Natural killer cell (primary cell): Measurements from ENCODE around the gene NRG3. TPM values are rescaled to one million over a fixed set of nuclear protein-coding genes. Genes with fewer than 3 reads are reported as not detected.

Experiments used
- ATAC-seq, 3 donors: fragments of 150-1000 bp in 2 of 3; fragments of 200-7000 bp in 1 of 3; cut with Tn5 transposase; 1 replicate in 1 of 3; 2 replicates in 2 of 3; pipeline ENCODE4 v1.10.0; 2021; ENCODE audit warnings: mild to moderate bottlenecking in 2 of 3, moderate library complexity in 2 of 3
- DNase-seq, 2 donors: peaks; one replicate each; pipeline versions ENCODE4 v3.0.0 to v3.0.0-alpha.2; 2013 to 2021; ENCODE audit warnings: mixed read lengths in 1 of 2
- H3K27ac ChIP-seq: one replicate; pipeline ENCODE4 v1.5.1; 2013; ENCODE audit warnings: mild to moderate bottlenecking, low read length
- H3K27me3 ChIP-seq: one replicate; pipeline ENCODE4 v1.6.1; 2013; ENCODE audit warnings: low read length; ENCODE audit not compliant: control insufficient read depth, insufficient read depth
- H3K36me3 ChIP-seq: one replicate; pipeline ENCODE4 v1.6.1; 2013; ENCODE audit warnings: low read length; ENCODE audit not compliant: control insufficient read depth, insufficient read depth
- H3K4me1 ChIP-seq: one replicate; pipeline ENCODE4 v1.6.1; 2013; ENCODE audit warnings: low read length; ENCODE audit not compliant: control insufficient read depth, insufficient read depth
- H3K4me3 ChIP-seq: one replicate; pipeline ENCODE4 v1.5.1; 2013; ENCODE audit warnings: low read length
- H3K9me3 ChIP-seq: one replicate; pipeline ENCODE4 v1.6.1; 2013; ENCODE audit warnings: low read length; ENCODE audit not compliant: control insufficient read depth, insufficient read depth
- H3K27ac Mint-ChIP-seq, 2 donors: one replicate each; pipeline ENCODE4 v1.8.0; 2022; ENCODE audit warnings: mild to moderate bottlenecking in 2 of 2, mixed read lengths in 2 of 2, moderate library complexity in 1 of 2
- H3K27me3 Mint-ChIP-seq, 2 donors: one replicate each; pipeline ENCODE4 v1.8.0; 2022; ENCODE audit warnings: low read depth in 2 of 2, mixed read lengths in 2 of 2
- H3K36me3 Mint-ChIP-seq: one replicate; pipeline ENCODE4 v1.8.0; 2022; ENCODE audit warnings: mixed read lengths
- H3K4me1 Mint-ChIP-seq, 2 donors: one replicate each; pipeline ENCODE4 v1.8.0; 2022; ENCODE audit warnings: mixed read lengths in 2 of 2
- H3K4me3 Mint-ChIP-seq: one replicate; pipeline ENCODE4 v1.8.0; 2022; ENCODE audit warnings: mild to moderate bottlenecking, moderate library complexity, mixed read lengths
- H3K9me3 Mint-ChIP-seq, 2 donors: one replicate each; pipeline ENCODE4 v1.8.0; 2022; ENCODE audit warnings: mixed read lengths in 2 of 2
- CTCF ChIP-seq: fragments of 200-600 bp; IDR thresholded peaks from one replicate; pipeline ENCODE4 v1.8.0; 2022; ENCODE audit warnings: antibody characterized with exemption
- WGBS: methylation state at CpG from one replicate; pipeline ENCODE4 v1.1.7; 2013; ENCODE audit warnings: missing lambda C conversion rate; ENCODE audit not compliant: insufficient coverage; 5-methylcytosine and 5-hydroxymethylcytosine counted together
- intact Hi-C: fragments of 100-400 bp; cut with micrococcal nuclease; formaldehyde crosslinking; loops from one replicate; pipeline ENCODE4 v1.14.2; 2022
- total RNA-seq, 4 donors: library from RNA; stranded (reverse); fragments of 120-200 nt in 1 of 4; gene quantifications; one replicate each; pipeline versions ENCODE4 v1.2.3 to v1.2.4, GENCODE V29; 2013 to 2022

NRG3 gene
- total RNA-seq, 3 donors from 2014 or later (not counting 1 experiment from before 2014, with no cell fraction given) = not detected

- 94% methylated on average over 5 of the region's 5 CpGs for WGBS
- H3K27me3 ChIP-seq = no peaks in the 10 kb centered on the region
- H3K4me1 Mint-ChIP-seq = no peaks in the 10 kb centered on the region
- H3K4me1 ChIP-seq = no peaks in the 10 kb centered on the region
- H3K4me3 ChIP-seq = no peak overlapping the region
- no peak overlapping the region for H3K27ac ChIP-seq
- DNase-seq = no peak
- H3K36me3 Mint-ChIP-seq = no peaks in the 10 kb centered on the region
- no peak overlapping the region for H3K4me3 Mint-ChIP-seq
- TF ChIP-seq CTCF = no peak
- peaks cover 3% of the 10 kb centered on the region for H3K9me3 ChIP-seq
- no peak for ATAC-seq
- no peak overlapping the region for H3K27ac Mint-ChIP-seq
- H3K9me3 Mint-ChIP-seq = peaks cover 6 to 7% of the 10 kb centered on the region in 2 donors
- H3K36me3 ChIP-seq = no peaks in the 10 kb centered on the region
- H3K27me3 Mint-ChIP-seq = no peaks in the 10 kb centered on the region
- intact Hi-C loops = no loop called here
Observed at GRCh38 chr10:82622479-82622878, 747.5 kb downstream of the NRG3 start.

- H3K27ac ChIP-seq = no peak overlapping the region
- Mint-ChIP-seq H3K36me3 (peaks cover 7% of the 10 kb centered on the region), H3K27ac (no peak overlapping the region), H3K4me3 (no peak overlapping the region), H3K9me3 (peaks cover 16 to 18% of the 10 kb centered on the region in 2 donors), H3K27me3 (no peaks in the 10 kb centered on the region), H3K4me1 (no peaks in the 10 kb centered on the region)
- no peaks in the 10 kb centered on the region for H3K9me3 ChIP-seq
- H3K36me3 ChIP-seq = no peaks in the 10 kb centered on the region
- no peaks in the 10 kb centered on the region for H3K4me1 ChIP-seq
- no peak for DNase-seq
- no peak overlapping the region for H3K4me3 ChIP-seq
- TF ChIP-seq CTCF = no peak
- no peak for ATAC-seq
- intact Hi-C loops = no loop called here
- H3K27me3 ChIP-seq = no peaks in the 10 kb centered on the region
Observed at GRCh38 chr10:82625512-82626189, 750.7 kb downstream of the NRG3 start.

- no peak for ATAC-seq
- no peak overlapping the region for H3K4me3 ChIP-seq
- no peak for DNase-seq
- Mint-ChIP-seq H3K36me3 (peaks cover 7% of the 10 kb centered on the region), H3K9me3 (peaks cover 20 to 22% of the 10 kb centered on the region in 2 donors), H3K27me3 (no peaks in the 10 kb centered on the region), H3K4me3 (no peak overlapping the region), H3K27ac (no peak overlapping the region), H3K4me1 (no peaks in the 10 kb centered on the region)
- H3K27ac ChIP-seq = no peak overlapping the region
- no peaks in the 10 kb centered on the region for H3K27me3 ChIP-seq
- no peaks in the 10 kb centered on the region for H3K4me1 ChIP-seq
- 60% methylated on average over 2 of the region's 3 CpGs for WGBS
- no peak for TF ChIP-seq CTCF
- intact Hi-C loops = no loop called here
- no peaks in the 10 kb centered on the region for H3K36me3 ChIP-seq
- H3K9me3 ChIP-seq = peaks cover 2% of the 10 kb centered on the region
Observed at GRCh38 chr10:82628373-82628772, 753.4 kb downstream of the NRG3 start.

GRCh38 chr10:82643076-82643475 is 768.1 kb downstream of the NRG3 start:
- TF ChIP-seq CTCF = no peak
- no peaks in the 10 kb centered on the region for H3K4me1 ChIP-seq
- H3K9me3 Mint-ChIP-seq = peaks cover 3 to 10% of the 10 kb centered on the region in 2 donors

More at GRCh38 chr10:82643076-82643475, 768.1 kb downstream of the NRG3 start:
- Histone ChIP-seq H3K27ac (no peak overlapping the region), H3K9me3 (no peaks in the 10 kb centered on the region), H3K27me3 (no peaks in the 10 kb centered on the region), H3K4me3 (no peak overlapping the region), H3K36me3 (no peaks in the 10 kb centered on the region)
- no peak overlapping the region for H3K27ac Mint-ChIP-seq
- no CpG with 5 or more reads among the region's 1 CpG for WGBS
- no peak overlapping the region for H3K4me3 Mint-ChIP-seq
- no peak for DNase-seq
- intact Hi-C loops = no loop called here
- no peaks in the 10 kb centered on the region for H3K27me3 Mint-ChIP-seq
- no peak for ATAC-seq
- H3K4me1 Mint-ChIP-seq = no peaks in the 10 kb centered on the region
- H3K36me3 Mint-ChIP-seq = no peaks in the 10 kb centered on the region
